Endothelial cell of umbilical vein (primary cell): ENCODE measurements around the gene GALNT2. TPM values are rescaled to one million over a fixed set of nuclear protein-coding genes. Genes with fewer than 3 reads are reported as not detected.

Experiments used
- BruUV-seq: library from RNA; stranded (reverse); fragments of 400-500 nt; replicated peaks from 2 replicates; lab custom pipeline; 2021; lab: Mats Ljungman, UMichigan
- CTCF ChIA-PET: fragments of 300-600, 350-600 bp; sonication (Branson Sonifier 250); formaldehyde crosslinking; loops from one replicate; lab custom pipeline; 2021; ENCODE audit warnings: antibody characterized with exemption, inconsistent platforms; lab: Charles Lee
- POLR2A ChIA-PET: fragments of 300-600, 350-600 bp; sonication (Branson Sonifier 250); formaldehyde crosslinking; loops from one replicate; lab custom pipeline; 2021; ENCODE audit warnings: antibody characterized with exemption, inconsistent platforms; lab: Charles Lee
- DNase-seq: peaks from one replicate; pipeline ENCODE4 v3.0.0-alpha.2; 2011; ENCODE audit warnings: low read depth, low spot score
- FAIRE-seq: peaks from 2 replicates; lab custom pipeline; 2011; peaks lifted over from hg19 to GRCh38; lab: Jason Lieb, UNC
- H2AFZ ChIP-seq: 2 replicates; pipeline ENCODE4 v1.6.0; 2012; ENCODE audit warnings: low read depth, low read length, control low read depth, inconsistent platforms
- H3K27ac ChIP-seq: 2 replicates; pipeline ENCODE4 v1.5.1; 2011; ENCODE audit warnings: low read depth, mild to moderate bottlenecking, control low read depth, low read length, moderate library complexity; ENCODE audit not compliant: insufficient read depth
- H3K27me3 ChIP-seq, 2 experiments: 2 replicates each; pipeline versions ENCODE4 v1.6.0 to v1.6.1; 2011; ENCODE audit warnings: low read length in 2 of 2, mixed read lengths in 1 of 2; ENCODE audit not compliant: control insufficient read depth in 2 of 2, insufficient read depth in 2 of 2
- H3K36me3 ChIP-seq, 2 experiments: 2 replicates in 1 of 2; 3 replicates in 1 of 2; pipeline ENCODE4 v1.5.1; 2011; ENCODE audit warnings: low read length in 2 of 2, mild to moderate bottlenecking in 1 of 2, moderate library complexity in 1 of 2; ENCODE audit not compliant: control insufficient read depth in 2 of 2, insufficient read depth in 2 of 2; ENCODE audit errors: extremely low read depth in 1 of 2
- H3K4me1 ChIP-seq: 3 replicates; pipeline ENCODE4 v1.5.1; 2011; ENCODE audit warnings: mild to moderate bottlenecking, low read length; ENCODE audit not compliant: control insufficient read depth, insufficient read depth; ENCODE audit errors: extremely low read depth
- H3K4me2 ChIP-seq: 2 replicates; pipeline ENCODE4 v1.6.1; 2011; ENCODE audit warnings: low read length, control low read depth, mixed read lengths; ENCODE audit not compliant: insufficient read depth
- H3K4me3 ChIP-seq, 3 experiments: fragments of 200-600 bp in 1 of 3; sonication (generic), shearing (Covaris generic) in 1 of 3; replicated peaks in 1 of 3; 2 replicates each; pipeline ENCODE4 v1.5.1; 2011 to 2016; ENCODE audit warnings: control low read depth in 3 of 3, low read length in 3 of 3, mild to moderate bottlenecking in 2 of 3, inconsistent platforms in 1 of 3, low read depth in 1 of 3, moderate library complexity in 1 of 3; ENCODE audit not compliant: insufficient read depth in 1 of 3
- H3K79me2 ChIP-seq: 2 replicates; pipeline ENCODE4 v1.6.0; 2012; ENCODE audit warnings: low read length, inconsistent platforms; ENCODE audit not compliant: control insufficient read depth, insufficient read depth
- H3K9ac ChIP-seq: replicated peaks from 2 replicates; pipeline ENCODE3; 2011; ENCODE audit warnings: low read length, control low read depth; ENCODE audit not compliant: insufficient read depth; ENCODE audit errors: extremely low read depth
- H3K9me1 ChIP-seq: replicated peaks from 3 replicates; pipeline ENCODE4 v1.6.0; 2011; ENCODE audit warnings: mild to moderate bottlenecking, low read length; ENCODE audit not compliant: control insufficient read depth, insufficient read depth; ENCODE audit errors: extremely low read depth
- H3K9me3 ChIP-seq: replicated peaks from 2 replicates; pipeline ENCODE4 v1.5.1; 2012; ENCODE audit warnings: low read length, inconsistent platforms; ENCODE audit not compliant: control insufficient read depth, insufficient read depth
- H4K20me1 ChIP-seq: replicated peaks from 2 replicates; pipeline ENCODE3; 2011; ENCODE audit warnings: mild to moderate bottlenecking, low read length; ENCODE audit not compliant: control insufficient read depth, insufficient read depth; ENCODE audit errors: extremely low read depth
- EZH2 ChIP-seq: IDR thresholded peaks from 2 replicates; pipeline ENCODE4 v1.6.1; 2012; ENCODE audit warnings: borderline replicate concordance, low read depth, mild to moderate bottlenecking, moderate library complexity, low read length, inconsistent platforms; ENCODE audit not compliant: severe bottlenecking
- FOS ChIP-seq: IDR thresholded peaks from 2 replicates; pipeline ENCODE4 v1.6.1; 2011; ENCODE audit warnings: mild to moderate bottlenecking, low read length, moderate library complexity, borderline replicate concordance; ENCODE audit not compliant: insufficient read depth
- GATA2 ChIP-seq: IDR thresholded peaks from 2 replicates; pipeline ENCODE4 v1.7.0; 2011; ENCODE audit warnings: low read depth, mild to moderate bottlenecking, moderate library complexity, mixed read lengths, low read length; ENCODE audit not compliant: insufficient read length, insufficient read depth
- JUN ChIP-seq: IDR thresholded peaks from 2 replicates; pipeline ENCODE4 v1.6.1; 2011; ENCODE audit warnings: borderline replicate concordance, low read depth; ENCODE audit not compliant: insufficient read length, insufficient read depth
- MYC ChIP-seq: IDR thresholded peaks from one replicate; pipeline ENCODE4 v1.6.1; 2011; ENCODE audit warnings: mild to moderate bottlenecking, low read depth, low read length
- POLR2A ChIP-seq: IDR thresholded peaks from 2 replicates; pipeline ENCODE4 v1.6.1; 2012; ENCODE audit warnings: low read depth, mild to moderate bottlenecking, control low read depth, low read length
- POLR2AphosphoS5 ChIP-seq: IDR thresholded peaks from 2 replicates; pipeline ENCODE4 v1.6.1; 2012; ENCODE audit warnings: low read depth, mild to moderate bottlenecking, control low read depth, low read length, moderate library complexity; ENCODE audit not compliant: insufficient read depth
- dilution Hi-C: fragments of 300-500 bp; cut with MboI; formaldehyde crosslinking; loops from one replicate; pipeline ENCODE4 v1.15.0; 2019; ENCODE audit warnings: low sequenced_read_pairs; ENCODE audit not compliant: extremely low pct_ligation_motif_present
- intact Hi-C: fragments of 100-400 bp; cut with micrococcal nuclease; formaldehyde crosslinking; loops from one replicate; pipeline ENCODE4 v1.10.0; 2022
- polyA plus RNA-seq, 4 experiments: library from polyadenylated mRNA; depleted of rRNA in 3 of 4; stranded (reverse) in 3 of 4; unstranded in 1 of 4; fragments of >200 nt; gene quantifications; 2 replicates each; pipeline versions ENCODE4 v1.2.1 to v1.2.3, GENCODE V29; 2011 to 2012; ENCODE audit warnings: missing spikeins in 1 of 4
- total RNA-seq: library from RNA; stranded (reverse); gene quantifications from 2 replicates; pipeline ENCODE4 v1.2.3, GENCODE V29; 2021
- TF ChIP-seq, protein P1 (sequence below): IDR thresholded peaks from 2 replicates; pipeline ENCODE4 v1.6.1; 2011; ENCODE audit not compliant: insufficient read depth, insufficient read length
- TF ChIP-seq, protein P2 (sequence below), 2 donors: IDR thresholded peaks; 1 replicate in 1 of 2; 2 replicates in 1 of 2; pipeline ENCODE4 v1.5.1; 2011; ENCODE audit warnings: low read length in 2 of 2, mild to moderate bottlenecking in 2 of 2, moderate library complexity in 2 of 2, control low read depth in 1 of 2, inconsistent platforms in 1 of 2, low read depth in 1 of 2; ENCODE audit not compliant: insufficient read depth in 1 of 2; ENCODE audit errors: extremely low read depth in 1 of 2

The GALNT2 gene
- total and polyA plus RNA-seq, 2 donors (not counting 3 experiments of a cell fraction or from before 2014, with no cell fraction given) = 56.3 to 77.5 TPM

DNA sequence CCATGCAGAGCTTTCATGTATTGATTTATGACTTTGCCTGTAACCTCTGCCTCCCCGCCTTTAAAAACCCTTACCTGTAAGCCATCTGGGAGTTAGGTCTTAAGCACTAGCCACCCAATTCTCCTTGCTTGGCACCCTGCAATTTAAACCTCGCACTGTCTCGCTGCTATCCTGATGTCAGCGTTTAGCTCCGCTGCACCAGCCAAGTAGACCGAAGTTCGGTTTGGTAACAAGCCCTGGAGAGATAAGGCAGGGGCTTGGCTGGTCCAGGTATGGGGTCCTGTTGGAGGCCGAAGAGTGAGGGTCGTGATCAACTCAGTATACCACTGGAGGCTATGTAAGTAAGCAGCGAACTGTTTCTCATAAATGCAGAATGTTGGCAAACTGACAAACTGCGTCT lies 64.4 kb downstream of the GALNT2 start:
- DNase-seq (no peak), FAIRE-seq (no peak)
- TF ChIP-seq JUN (no peak), FOS (no peak), EZH2 (no peak), GATA2 (no peak), POLR2A (no peak), MYC (no peak), POLR2AphosphoS5 (no peak)
- TF ChIP-seq, protein P1, sequence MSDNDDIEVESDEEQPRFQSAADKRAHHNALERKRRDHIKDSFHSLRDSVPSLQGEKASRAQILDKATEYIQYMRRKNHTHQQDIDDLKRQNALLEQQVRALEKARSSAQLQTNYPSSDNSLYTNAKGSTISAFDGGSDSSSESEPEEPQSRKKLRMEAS = no peak
- TF ChIP-seq, protein P2, sequence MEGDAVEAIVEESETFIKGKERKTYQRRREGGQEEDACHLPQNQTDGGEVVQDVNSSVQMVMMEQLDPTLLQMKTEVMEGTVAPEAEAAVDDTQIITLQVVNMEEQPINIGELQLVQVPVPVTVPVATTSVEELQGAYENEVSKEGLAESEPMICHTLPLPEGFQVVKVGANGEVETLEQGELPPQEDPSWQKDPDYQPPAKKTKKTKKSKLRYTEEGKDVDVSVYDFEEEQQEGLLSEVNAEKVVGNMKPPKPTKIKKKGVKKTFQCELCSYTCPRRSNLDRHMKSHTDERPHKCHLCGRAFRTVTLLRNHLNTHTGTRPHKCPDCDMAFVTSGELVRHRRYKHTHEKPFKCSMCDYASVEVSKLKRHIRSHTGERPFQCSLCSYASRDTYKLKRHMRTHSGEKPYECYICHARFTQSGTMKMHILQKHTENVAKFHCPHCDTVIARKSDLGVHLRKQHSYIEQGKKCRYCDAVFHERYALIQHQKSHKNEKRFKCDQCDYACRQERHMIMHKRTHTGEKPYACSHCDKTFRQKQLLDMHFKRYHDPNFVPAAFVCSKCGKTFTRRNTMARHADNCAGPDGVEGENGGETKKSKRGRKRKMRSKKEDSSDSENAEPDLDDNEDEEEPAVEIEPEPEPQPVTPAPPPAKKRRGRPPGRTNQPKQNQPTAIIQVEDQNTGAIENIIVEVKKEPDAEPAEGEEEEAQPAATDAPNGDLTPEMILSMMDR (IDR thresholded peaks at IDR 0.05; ENCODE audit: extremely low read depth in 1 of 2, insufficient read depth in 1 of 2, low read depth in 1 of 2, low read length in 2 of 2) = no peak
- dilution Hi-C loops (no loop called here), intact Hi-C loops (no loop called here)
- Histone ChIP-seq H3K27ac (no peak overlapping the region), H3K4me2 (no peak overlapping the region), H3K36me3 (no peaks in the 10 kb centered on the region), H4K20me1 (no peaks in the 10 kb centered on the region), H3K27me3 (no peaks in the 10 kb centered on the region), H3K9me1 (no peaks in the 10 kb centered on the region), H3K9ac (no peak overlapping the region), H3K9me3 (no peaks in the 10 kb centered on the region), H3K79me2 (no peaks in the 10 kb centered on the region), H3K4me1 (no peaks in the 10 kb centered on the region), H2AFZ (no peak overlapping the region), H3K4me3 (no peak overlapping the region)
- no TSS peak for BruUV-seq
- POLR2A ChIA-PET = no interaction called here
- CTCF ChIA-PET = no interaction called here
